IPS DF 4.7 (cell line): ENCODE data around the gene DYSF.

Experiments used
- DNase-seq: peaks from one replicate; pipeline ENCODE4 v3.0.0-alpha.2; 2013; ENCODE audit warnings: low spot score; ENCODE audit errors: extremely low read depth

The DYSF gene

DNA sequence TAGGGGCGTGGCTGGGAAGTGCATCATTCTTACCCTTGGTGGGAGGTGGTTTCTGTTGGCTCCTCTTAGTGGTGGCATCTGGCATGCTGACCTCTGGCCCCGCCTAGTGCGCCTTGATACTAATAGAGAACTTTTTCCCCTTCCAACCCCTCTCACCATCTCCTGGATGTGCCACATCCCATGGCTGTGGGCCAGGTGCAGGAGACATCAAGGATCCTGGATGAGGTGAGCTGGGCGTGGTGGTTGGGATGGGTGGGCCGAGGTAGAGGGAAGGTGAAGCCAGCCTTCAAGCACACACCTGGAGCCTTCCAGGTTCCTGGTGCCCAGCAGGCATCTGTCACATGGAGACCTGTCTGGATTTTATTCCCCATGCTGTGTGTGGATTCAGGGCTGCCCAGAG lies 149.2 kb downstream of the DYSF start:
- no peak for DNase-seq

GRCh38 chr2:71603311-71603811 lies 150.0 kb downstream of the DYSF start:
- no peak for DNase-seq

GRCh38 chr2:71603851-71604725 lies 150.7 kb downstream of the DYSF start:
- DNase-seq = no peak

DNA sequence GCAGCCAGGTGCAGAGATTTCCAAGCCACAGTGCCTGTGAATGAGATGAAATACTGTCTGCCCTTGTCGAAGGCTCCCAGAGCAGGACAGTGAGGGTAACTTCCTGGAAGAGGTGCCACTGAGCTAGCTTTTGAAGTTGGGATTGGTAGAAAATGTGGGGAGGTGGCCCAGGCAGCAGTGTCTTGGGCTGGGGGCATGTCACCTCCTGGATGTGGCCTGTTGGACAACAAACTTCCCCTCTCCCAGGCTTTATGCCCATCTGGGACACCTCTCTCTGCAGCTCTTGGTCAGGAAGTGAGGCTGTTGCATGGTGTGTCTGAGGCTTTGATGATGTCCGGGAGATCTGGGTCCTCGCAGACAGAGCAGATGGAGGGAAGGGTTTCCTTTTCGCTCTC lies 151.4 kb downstream of the DYSF start:
- DNase-seq = no peak

GRCh38 chr2:71605173-71605641 lies 151.8 kb downstream of the DYSF start:
- DNase-seq = no peak

GRCh38 chr2:71605781-71606241 lies 152.4 kb downstream of the DYSF start:
- DNase-seq = no peak

GRCh38 chr2:71606244-71606643 lies 152.9 kb downstream of the DYSF start:
- DNase-seq = no peak

DNA sequence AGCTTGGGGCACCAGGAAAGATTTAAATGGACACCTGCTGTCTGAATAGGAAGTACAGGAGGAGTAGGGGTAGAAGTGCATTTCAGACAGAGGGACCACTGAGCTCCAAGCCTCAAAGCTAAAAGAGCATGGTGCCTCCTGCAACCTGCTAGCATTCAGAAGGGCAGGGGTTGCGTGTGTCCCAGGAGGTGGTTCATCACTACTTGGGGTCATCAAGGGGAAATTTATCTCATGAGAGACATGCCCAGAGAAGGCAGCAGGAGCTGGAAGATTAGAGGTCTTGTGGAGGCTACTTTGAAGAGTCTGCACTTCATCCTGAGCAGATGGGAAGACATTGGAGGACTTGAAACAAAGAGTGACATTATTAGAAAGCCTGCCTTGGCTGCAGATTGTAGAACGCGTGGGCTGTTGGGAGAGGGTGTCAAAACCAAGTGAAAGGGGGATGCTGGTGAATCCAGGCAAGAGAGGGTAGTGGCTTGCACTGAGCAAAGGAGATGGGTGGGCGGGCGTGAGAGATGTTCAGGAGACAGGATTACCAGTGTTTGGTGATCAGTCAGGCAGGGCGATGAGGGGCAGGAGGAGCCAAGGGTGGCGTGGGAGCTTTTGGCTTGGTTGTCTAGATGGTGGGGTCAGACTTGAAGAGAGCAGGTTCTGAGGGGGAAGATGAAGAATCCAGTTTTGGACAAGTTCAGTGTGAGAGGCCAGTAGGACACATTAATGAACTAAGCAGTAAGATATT lies 154.0 kb downstream of the DYSF start:
- no peak for DNase-seq

DNA sequence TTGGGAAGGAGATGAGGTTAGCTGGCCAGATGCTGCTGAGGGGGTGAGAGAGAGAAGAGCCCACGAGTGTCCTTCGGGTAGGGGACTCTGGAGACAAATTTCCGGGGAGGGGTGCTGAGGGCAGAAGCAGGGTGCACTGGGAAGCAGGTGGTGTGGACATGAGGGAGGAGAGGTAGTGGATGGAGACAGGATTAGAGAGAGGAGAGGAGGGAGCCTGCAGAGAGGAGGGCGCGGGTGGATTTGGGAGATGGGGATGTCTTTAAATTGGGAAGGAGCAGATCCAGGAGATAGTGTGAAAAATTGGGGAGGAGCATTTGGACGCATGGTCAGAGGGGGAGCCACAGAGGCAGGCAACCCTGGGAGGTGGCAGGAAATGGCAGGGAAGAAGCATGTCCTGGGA lies 154.7 kb downstream of the DYSF start:
- DNase-seq = no peak

DNA sequence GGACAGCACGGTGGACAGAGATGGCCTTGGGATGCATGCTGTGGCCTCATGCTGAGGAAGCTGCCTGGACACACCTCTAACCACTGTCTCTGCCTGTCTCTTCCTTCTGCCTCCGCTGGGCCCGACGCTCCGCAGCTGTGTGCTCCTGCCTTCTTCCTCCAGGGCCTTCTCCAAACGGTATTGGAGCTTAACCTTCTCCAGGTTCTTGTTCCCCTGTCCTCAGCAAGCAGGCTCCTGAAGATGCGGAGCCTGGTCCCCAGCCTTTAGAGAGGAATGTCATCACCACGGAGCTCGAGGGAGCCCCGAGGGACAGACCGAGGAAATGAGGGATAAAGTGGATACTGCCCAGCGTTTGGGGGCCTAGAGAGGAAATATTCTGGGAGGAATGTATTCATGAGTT lies 155.1 kb downstream of the DYSF start:
- DNase-seq = no peak

GRCh38 chr2:71609029-71609428 lies 155.7 kb downstream of the DYSF start:
- DNase-seq = no peak

DNA sequence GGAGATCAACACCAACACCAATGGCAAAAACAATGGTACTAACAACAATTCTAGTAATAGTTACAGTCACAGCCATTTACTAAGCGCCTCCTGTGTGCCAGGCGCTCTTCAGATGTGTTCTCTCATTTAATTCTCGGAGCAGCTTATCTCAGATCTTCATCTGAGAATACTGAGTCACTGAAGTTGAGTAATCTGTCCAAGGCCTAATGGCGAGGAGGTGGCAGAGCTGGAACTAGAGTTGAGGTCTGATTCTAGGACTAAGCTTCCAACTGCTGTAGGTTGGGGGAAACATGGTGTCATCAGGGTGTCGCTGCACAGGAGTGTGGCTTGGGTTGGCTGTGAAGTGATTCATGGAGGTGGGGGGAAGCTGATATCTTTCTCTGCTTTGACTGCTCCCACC lies 156.1 kb downstream of the DYSF start:
- DNase-seq = no peak

GRCh38 chr2:71609958-71610357 lies 156.6 kb downstream of the DYSF start:
- no peak for DNase-seq

GRCh38 chr2:71610671-71611070 lies 157.3 kb downstream of the DYSF start:
- no peak for DNase-seq

GRCh38 chr2:71611247-71611646 lies 157.9 kb downstream of the DYSF start:
- DNase-seq = no peak

DNA sequence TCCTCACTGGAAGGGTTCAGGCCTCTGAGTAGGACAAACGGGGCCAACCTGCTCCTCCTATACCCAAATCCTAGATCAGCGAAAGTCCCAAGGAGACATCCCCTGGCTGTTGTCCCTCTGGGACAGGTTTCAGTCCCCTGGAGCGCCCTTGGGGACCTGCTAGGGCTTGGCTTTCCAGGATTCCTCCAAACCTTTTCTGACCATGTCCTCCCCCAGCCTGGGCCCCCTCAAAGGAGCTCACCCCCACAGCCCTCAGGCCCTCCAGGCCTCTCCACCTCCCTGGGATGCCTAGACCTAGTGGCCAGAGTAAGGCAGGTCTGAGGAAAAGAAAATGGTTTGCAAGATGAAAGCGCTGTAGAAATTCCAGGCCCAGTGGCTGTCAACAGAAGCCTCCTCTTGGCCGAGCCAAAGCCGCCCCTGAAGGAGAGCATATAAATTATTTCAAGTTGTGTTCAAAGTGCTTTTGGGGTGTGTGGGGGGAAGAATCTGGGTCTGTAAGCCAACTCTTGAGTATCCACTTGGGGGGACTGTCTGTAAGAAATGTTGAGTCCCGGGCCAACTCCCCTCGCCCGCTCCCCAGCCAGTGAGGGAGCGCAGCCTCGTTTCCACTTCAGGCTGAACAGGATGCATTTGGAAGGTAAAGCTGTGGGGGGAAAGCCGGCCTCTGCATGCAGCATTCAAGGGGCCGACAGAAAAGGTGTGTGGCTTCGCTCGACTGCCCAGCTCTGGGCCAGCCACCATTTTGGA lies 158.6 kb downstream of the DYSF start:
- no peak for DNase-seq

- no peak for DNase-seq
Observed at GRCh38 chr2:71612581-71613402, 159.4 kb downstream of the DYSF start.

GRCh38 chr2:71613403-71613952 lies 160.1 kb downstream of the DYSF start:
- DNase-seq = no peak

- no peak for DNase-seq
Observed at GRCh38 chr2:71613953-71614925, 160.9 kb downstream of the DYSF start.
